GM23338 (cell line): ENCODE results near the gene UGT2B10. TPM values are rescaled to one million over a fixed set of nuclear protein-coding genes. Genes with fewer than 3 reads are reported as not detected.

Experiments
- ATAC-seq: fragments of 200-7000 bp; cut with Tn5 transposase; 3 replicates; pipeline ENCODE4 v1.9.1; 2020
- DNase-seq: peaks from one replicate; pipeline ENCODE4 v3.0.0-alpha.2; 2015; ENCODE audit warnings: low spot score
- H2AFZ ChIP-seq: fragments of 200-600 bp; sonication (generic); 2 replicates; pipeline ENCODE4 v1.8.0; 2016; ENCODE audit warnings: antibody characterized with exemption, mild to moderate bottlenecking, moderate library complexity
- H3F3A ChIP-seq: fragments of 200-600 bp; sonication (generic); replicated peaks from 2 replicates; pipeline ENCODE4 v1.8.0; 2017; ENCODE audit warnings: antibody characterized with exemption, mixed run types, low read depth
- H3K27ac ChIP-seq: fragments of 200-600 bp; sonication (generic); 2 replicates; pipeline ENCODE4 v1.6.1; 2016; ENCODE audit warnings: low read depth
- H3K27me3 ChIP-seq: fragments of 200-600 bp; sonication (generic); 2 replicates; pipeline ENCODE4 v1.8.0; 2016; ENCODE audit warnings: mild to moderate bottlenecking, mixed run types, moderate library complexity; ENCODE audit not compliant: insufficient read depth
- H3K36me3 ChIP-seq: fragments of 200-600 bp; sonication (generic); 2 replicates; pipeline ENCODE4 v1.8.0; 2016; ENCODE audit warnings: mild to moderate bottlenecking; ENCODE audit not compliant: insufficient read depth
- H3K4me1 ChIP-seq: fragments of 200-600 bp; sonication (generic); 2 replicates; pipeline ENCODE4 v1.8.0; 2016; ENCODE audit warnings: mild to moderate bottlenecking, moderate library complexity; ENCODE audit not compliant: insufficient read depth
- H3K4me2 ChIP-seq: fragments of 200-600 bp; sonication (generic); 2 replicates; pipeline ENCODE4 v1.7.1; 2017; ENCODE audit warnings: mixed run types
- H3K4me3 ChIP-seq: fragments of 200-600 bp; sonication (generic); 2 replicates; pipeline ENCODE4 v1.6.1; 2016; ENCODE audit warnings: mixed run types
- H3K79me2 ChIP-seq: fragments of 200-600 bp; sonication (generic); replicated peaks from 2 replicates; pipeline ENCODE4 v1.8.0; 2017; ENCODE audit warnings: mild to moderate bottlenecking; ENCODE audit not compliant: insufficient read depth
- H3K9me2 ChIP-seq: fragments of 200-600 bp; sonication (generic); 2 replicates; pipeline ENCODE4 v1.8.0; 2017; ENCODE audit not compliant: insufficient read depth
- H4K20me1 ChIP-seq: fragments of 200-600 bp; sonication (generic); replicated peaks from 2 replicates; pipeline ENCODE4 v1.8.0; 2017; ENCODE audit warnings: mild to moderate bottlenecking; ENCODE audit not compliant: insufficient read depth
- H3K27ac Mint-ChIP-seq: 2 replicates; pipeline ENCODE4 v1.8.0; 2020; ENCODE audit warnings: inconsistent platforms, mild to moderate bottlenecking, moderate library complexity, mixed read lengths
- H3K27me3 Mint-ChIP-seq: 3 replicates; pipeline ENCODE4 v1.8.0; 2022; ENCODE audit warnings: low read depth, mild to moderate bottlenecking, moderate library complexity, mixed read lengths, inconsistent platforms; ENCODE audit not compliant: insufficient read depth, poor library complexity
- H3K36me3 Mint-ChIP-seq: 3 replicates; pipeline ENCODE4 v1.8.0; 2021; ENCODE audit warnings: low read depth, mild to moderate bottlenecking, inconsistent platforms, moderate library complexity, mixed read lengths
- H3K4me1 Mint-ChIP-seq: 3 replicates; pipeline ENCODE4 v1.8.0; 2020; ENCODE audit warnings: mild to moderate bottlenecking, inconsistent platforms, mixed read lengths
- H3K4me3 Mint-ChIP-seq: 3 replicates; pipeline ENCODE4 v1.8.0; 2021; ENCODE audit warnings: moderate library complexity, mild to moderate bottlenecking, inconsistent platforms, mixed read lengths
- H3K9me3 Mint-ChIP-seq: 3 replicates; pipeline ENCODE4 v1.8.0; 2020; ENCODE audit warnings: moderate library complexity, mild to moderate bottlenecking, inconsistent platforms, mixed read lengths
- CREB1 ChIP-seq: fragments of 250-450 bp; sonication (Bioruptor Pico); IDR thresholded peaks from 2 replicates; pipeline ENCODE4 v1.5.0; 2020; ENCODE audit warnings: low read depth, mild to moderate bottlenecking, moderate library complexity
- CTCF ChIP-seq, 2 experiments: fragments of 200-600 bp in 1 of 2; sonication (generic) in 1 of 2; conservative IDR thresholded peaks; 2 replicates each; pipeline versions ENCODE4 v1.5.1 to v1.6.1; 2016 to 2017; ENCODE audit warnings: antibody characterized with exemption in 2 of 2, low read depth in 2 of 2, mild to moderate bottlenecking in 2 of 2, moderate library complexity in 1 of 2
- JUNB ChIP-seq: IDR thresholded peaks from one replicate; pipeline ENCODE4 v1.6.1; 2016; ENCODE audit warnings: antibody characterized with exemption; ENCODE audit not compliant: unreplicated experiment
- POLR2AphosphoS5 ChIP-seq: IDR thresholded peaks from 2 replicates; pipeline ENCODE4 v1.6.1; 2016; ENCODE audit warnings: antibody characterized with exemption, low read depth
- ZNF114 ChIP-seq: fragments of 250-450 bp; sonication (Bioruptor Pico); IDR thresholded peaks from 2 replicates; pipeline ENCODE4 v1.5.0; 2020; ENCODE audit warnings: mild to moderate bottlenecking, moderate library complexity
- ZNF462 ChIP-seq: fragments of 250-450 bp; sonication (Bioruptor Pico); IDR thresholded peaks from 2 replicates; pipeline ENCODE4 v1.5.0; 2020; ENCODE audit warnings: mild to moderate bottlenecking, moderate library complexity
- polyA plus RNA-seq: library from polyadenylated mRNA; unstranded; fragments of >200 nt; fragmentation: Nextera tagmentation; extraction: Ambion mirVana; gene quantifications from 2 replicates; pipeline ENCODE4 v1.2.1, GENCODE V29; 2016
- total RNA-seq: library from RNA; depleted of rRNA; stranded (reverse); fragments of >200 nt; shearing (Covaris generic); gene quantifications from 2 replicates; pipeline ENCODE4 v1.2.3, GENCODE V29; 2014
- TF ChIP-seq, protein P1 (sequence below): IDR thresholded peaks from 2 replicates; pipeline ENCODE4 v1.6.1; 2016; ENCODE audit warnings: antibody characterized with exemption
- TF ChIP-seq, protein P2 (sequence below): IDR thresholded peaks from one replicate; pipeline ENCODE4 v1.6.1; 2018; ENCODE audit warnings: antibody characterized with exemption; ENCODE audit not compliant: unreplicated experiment

The UGT2B10 gene
- total and polyA plus RNA-seq, 2 experiments from 2014 or later = not detected

DNA sequence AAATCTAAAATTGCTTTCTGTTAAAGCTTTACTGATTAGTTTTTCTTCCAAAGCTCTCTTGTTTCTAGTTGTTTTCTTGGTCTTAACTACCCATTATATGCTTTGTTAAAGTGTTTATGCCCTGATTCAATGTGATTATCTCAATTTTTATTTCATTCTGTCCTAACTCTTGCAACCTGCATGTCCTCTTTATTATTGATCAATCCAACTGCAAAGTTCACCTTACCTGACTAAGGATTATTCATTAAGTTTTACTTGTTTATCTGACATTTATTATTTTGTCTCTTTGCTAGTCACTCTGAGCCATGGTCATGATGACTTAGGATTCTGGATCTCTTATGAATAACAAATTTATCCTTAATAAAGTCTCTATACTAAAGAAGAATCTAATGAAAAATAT is 15.8 kb downstream of the UGT2B10 start (continued):
- TF ChIP-seq, protein P1, sequence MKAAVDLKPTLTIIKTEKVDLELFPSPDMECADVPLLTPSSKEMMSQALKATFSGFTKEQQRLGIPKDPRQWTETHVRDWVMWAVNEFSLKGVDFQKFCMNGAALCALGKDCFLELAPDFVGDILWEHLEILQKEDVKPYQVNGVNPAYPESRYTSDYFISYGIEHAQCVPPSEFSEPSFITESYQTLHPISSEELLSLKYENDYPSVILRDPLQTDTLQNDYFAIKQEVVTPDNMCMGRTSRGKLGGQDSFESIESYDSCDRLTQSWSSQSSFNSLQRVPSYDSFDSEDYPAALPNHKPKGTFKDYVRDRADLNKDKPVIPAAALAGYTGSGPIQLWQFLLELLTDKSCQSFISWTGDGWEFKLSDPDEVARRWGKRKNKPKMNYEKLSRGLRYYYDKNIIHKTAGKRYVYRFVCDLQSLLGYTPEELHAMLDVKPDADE = no peak
- TF ChIP-seq JUNB = no peak
- no peak for TF ChIP-seq CTCF (conservative IDR thresholded peaks at IDR 0.05; ENCODE audit: low read depth in 2 of 2)
- no peak for TF ChIP-seq CREB1 (CRISPR knock-in tag)
- no peak for TF ChIP-seq POLR2AphosphoS5
- TF ChIP-seq, protein P2, sequence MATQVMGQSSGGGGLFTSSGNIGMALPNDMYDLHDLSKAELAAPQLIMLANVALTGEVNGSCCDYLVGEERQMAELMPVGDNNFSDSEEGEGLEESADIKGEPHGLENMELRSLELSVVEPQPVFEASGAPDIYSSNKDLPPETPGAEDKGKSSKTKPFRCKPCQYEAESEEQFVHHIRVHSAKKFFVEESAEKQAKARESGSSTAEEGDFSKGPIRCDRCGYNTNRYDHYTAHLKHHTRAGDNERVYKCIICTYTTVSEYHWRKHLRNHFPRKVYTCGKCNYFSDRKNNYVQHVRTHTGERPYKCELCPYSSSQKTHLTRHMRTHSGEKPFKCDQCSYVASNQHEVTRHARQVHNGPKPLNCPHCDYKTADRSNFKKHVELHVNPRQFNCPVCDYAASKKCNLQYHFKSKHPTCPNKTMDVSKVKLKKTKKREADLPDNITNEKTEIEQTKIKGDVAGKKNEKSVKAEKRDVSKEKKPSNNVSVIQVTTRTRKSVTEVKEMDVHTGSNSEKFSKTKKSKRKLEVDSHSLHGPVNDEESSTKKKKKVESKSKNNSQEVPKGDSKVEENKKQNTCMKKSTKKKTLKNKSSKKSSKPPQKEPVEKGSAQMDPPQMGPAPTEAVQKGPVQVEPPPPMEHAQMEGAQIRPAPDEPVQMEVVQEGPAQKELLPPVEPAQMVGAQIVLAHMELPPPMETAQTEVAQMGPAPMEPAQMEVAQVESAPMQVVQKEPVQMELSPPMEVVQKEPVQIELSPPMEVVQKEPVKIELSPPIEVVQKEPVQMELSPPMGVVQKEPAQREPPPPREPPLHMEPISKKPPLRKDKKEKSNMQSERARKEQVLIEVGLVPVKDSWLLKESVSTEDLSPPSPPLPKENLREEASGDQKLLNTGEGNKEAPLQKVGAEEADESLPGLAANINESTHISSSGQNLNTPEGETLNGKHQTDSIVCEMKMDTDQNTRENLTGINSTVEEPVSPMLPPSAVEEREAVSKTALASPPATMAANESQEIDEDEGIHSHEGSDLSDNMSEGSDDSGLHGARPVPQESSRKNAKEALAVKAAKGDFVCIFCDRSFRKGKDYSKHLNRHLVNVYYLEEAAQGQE = no peak

DNA sequence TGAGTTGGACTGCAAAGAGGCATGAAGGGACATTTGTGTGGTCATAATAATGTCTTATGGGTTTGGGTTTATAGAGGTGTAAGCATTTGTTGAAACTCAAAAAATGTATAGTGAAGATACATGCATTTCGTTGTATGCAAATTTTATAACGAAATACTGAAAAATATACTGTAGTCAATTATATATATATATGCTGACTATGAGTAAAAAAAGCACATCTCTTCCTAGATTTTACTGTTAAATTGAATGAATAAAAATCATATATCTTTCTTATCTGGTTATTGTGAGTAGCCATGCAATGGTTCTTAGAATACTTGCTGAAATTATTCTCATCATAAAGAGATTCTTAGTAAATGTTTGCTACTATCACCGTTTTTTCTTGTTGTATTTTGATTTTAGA is 34.5 kb downstream of the UGT2B10 start:
- TF ChIP-seq ZNF114 (CRISPR knock-in tag) (no peak), CREB1 (CRISPR knock-in tag) (no peak), ZNF462 (CRISPR knock-in tag) (no peak)
- TF ChIP-seq, protein P2 = no peak
- peaks cover 17% of the 10 kb centered on the region for H3K9me3 Mint-ChIP-seq
- no peaks in the 10 kb centered on the region for H3K27me3 Mint-ChIP-seq
- no peak overlapping the region for H3K4me2 ChIP-seq
- H3F3A ChIP-seq = no peaks in the 10 kb centered on the region
- H3K27ac Mint-ChIP-seq = no peak overlapping the region
- H3K27ac ChIP-seq = no peak overlapping the region
- no peaks in the 10 kb centered on the region for H4K20me1 ChIP-seq
- H3K4me3 ChIP-seq = no peak overlapping the region
- no peak for DNase-seq
- H3K4me1 Mint-ChIP-seq = no peaks in the 10 kb centered on the region
- H3K4me3 Mint-ChIP-seq = no peak overlapping the region
- H3K36me3 ChIP-seq = no peaks in the 10 kb centered on the region
- no peaks in the 10 kb centered on the region for H3K9me2 ChIP-seq
- H2AFZ ChIP-seq = no peak overlapping the region
- peaks cover 18% of the 10 kb centered on the region for H3K36me3 Mint-ChIP-seq
- H3K27me3 ChIP-seq = no peaks in the 10 kb centered on the region
- no peaks in the 10 kb centered on the region for H3K79me2 ChIP-seq
- no peak for ATAC-seq
- no peaks in the 10 kb centered on the region for H3K4me1 ChIP-seq
